Stimulated activated naive B cell treated with anti-CD40 and anti-IgM and Interleukin-4, amounts not matched to agents 10 μg/mL and 1 μg/mL and 100 μg/mL, for 72 hours (primary cell): ENCODE measurements around the gene FAM3A.
"Not testable (repeated sequence)": the region's sequence is repeated elsewhere in the genome, so short reads cannot be mapped to it uniquely, and the experiment has no call there.

ENCODE experiments used
- ATAC-seq, 2 donors: fragments of 150-1000 bp; cut with Tn5 transposase; replicated peaks; 2 replicates each; pipeline ENCODE4 v1.10.0; 2021; ENCODE audit warnings: moderate library complexity in 1 of 2
- DNase-seq: peaks from one replicate; pipeline ENCODE4 v3.0.0; 2021
- H3K27ac Mint-ChIP-seq: one replicate; pipeline ENCODE4 v1.8.0; 2022; ENCODE audit warnings: mild to moderate bottlenecking, mixed read lengths
- H3K27me3 Mint-ChIP-seq, 2 donors: one replicate each; pipeline ENCODE4 v1.8.0; 2022; ENCODE audit warnings: mixed read lengths in 2 of 2
- H3K36me3 Mint-ChIP-seq, 2 donors: one replicate each; pipeline ENCODE4 v1.8.0; 2022; ENCODE audit warnings: mixed read lengths in 2 of 2, mild to moderate bottlenecking in 1 of 2
- H3K4me1 Mint-ChIP-seq, 2 donors: one replicate each; pipeline ENCODE4 v1.8.0; 2022; ENCODE audit warnings: mixed read lengths in 2 of 2, mild to moderate bottlenecking in 1 of 2
- H3K4me3 Mint-ChIP-seq, 2 donors: one replicate each; pipeline ENCODE4 v1.8.0; 2022; ENCODE audit warnings: mild to moderate bottlenecking in 2 of 2, mixed read lengths in 2 of 2, moderate library complexity in 1 of 2
- H3K9me3 Mint-ChIP-seq, 2 donors: one replicate each; pipeline ENCODE4 v1.8.0; 2022; ENCODE audit warnings: mixed read lengths in 2 of 2, mild to moderate bottlenecking in 1 of 2

Gene FAM3A

DNA sequence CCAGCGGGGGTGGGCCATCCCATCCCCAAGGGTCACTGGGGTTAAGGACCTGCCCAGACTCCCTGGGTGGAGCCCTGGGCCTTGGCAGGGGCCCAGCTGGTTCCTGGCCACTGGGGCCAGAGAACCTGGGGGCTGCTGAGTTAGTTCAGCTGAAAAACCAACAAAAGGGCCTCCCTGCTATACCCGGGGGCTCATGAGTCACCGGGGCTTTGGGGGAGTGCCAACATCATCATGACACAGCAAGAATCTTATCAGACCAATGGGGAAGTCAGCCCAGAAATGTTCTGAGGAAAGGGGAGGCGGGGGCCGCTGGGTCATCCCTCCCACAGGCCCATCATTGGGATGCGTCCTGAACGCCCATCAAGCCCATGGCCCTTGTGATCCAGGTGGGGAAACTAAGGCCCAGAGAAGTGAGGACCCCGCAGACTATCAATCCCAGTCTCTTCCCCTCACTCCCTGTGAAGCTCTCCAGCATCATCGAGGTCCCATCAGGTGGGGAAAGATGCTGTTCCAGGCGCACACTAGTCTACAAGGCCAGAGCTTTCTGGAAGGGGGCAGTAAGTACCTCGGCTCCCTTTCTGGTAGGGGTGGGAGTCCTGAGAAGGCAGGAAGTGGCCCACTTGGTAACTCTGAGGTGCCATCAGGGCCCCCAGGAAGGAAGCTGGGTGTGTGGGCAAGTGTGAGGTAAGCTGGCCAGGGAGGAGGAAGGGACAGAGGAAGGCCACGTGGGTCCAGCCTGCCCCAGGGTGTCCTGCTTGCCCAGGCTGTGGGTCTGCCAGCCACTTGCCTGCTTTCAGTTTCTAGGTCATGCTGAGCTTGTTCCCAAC lies 26.1 kb upstream of the FAM3A start:
- no peaks in the 10 kb centered on the region for H3K9me3 Mint-ChIP-seq
- peak overlapping the region; percentile 84 to 85 for H3K4me3 Mint-ChIP-seq
- no peaks in the 10 kb centered on the region for H3K27me3 Mint-ChIP-seq
- DNase-seq (no peak), ATAC-seq (peak; percentile 28 to 30)
- H3K36me3 Mint-ChIP-seq, result peaks cover 27 to 38% of the 10 kb centered on the region in 2 donors
- peak overlapping the region; percentile 99 for H3K27ac Mint-ChIP-seq
- peaks cover 28 to 57% of the 10 kb centered on the region in 2 donors for H3K4me1 Mint-ChIP-seq

DNA sequence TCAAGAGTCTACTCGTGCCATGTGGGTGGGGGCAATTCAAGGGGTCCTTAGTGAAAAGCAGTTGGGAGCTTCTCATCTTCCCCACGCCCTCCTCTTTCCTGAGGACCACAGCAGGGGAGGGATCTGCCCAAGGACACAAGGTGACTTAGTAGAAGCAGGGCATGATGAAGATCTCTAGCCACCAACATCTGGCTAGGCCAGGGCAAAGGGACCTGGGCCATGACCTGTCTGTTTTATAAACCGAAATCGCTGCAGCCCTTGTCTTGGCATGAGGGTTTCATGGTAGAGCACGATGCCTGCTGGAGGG lies 25.5 kb upstream of the FAM3A start:
- H3K4me1 Mint-ChIP-seq, result peaks cover 28 to 57% of the 10 kb centered on the region in 2 donors
- ATAC-seq (no peak), DNase-seq (no peak)
- H3K4me3 Mint-ChIP-seq, result peak overlapping the region; percentile 84 to 85
- peaks cover 27 to 38% of the 10 kb centered on the region in 2 donors for H3K36me3 Mint-ChIP-seq
- no peaks in the 10 kb centered on the region for H3K9me3 Mint-ChIP-seq
- H3K27me3 Mint-ChIP-seq, result no peaks in the 10 kb centered on the region
- H3K27ac Mint-ChIP-seq, result peak overlapping the region; percentile 99

DNA sequence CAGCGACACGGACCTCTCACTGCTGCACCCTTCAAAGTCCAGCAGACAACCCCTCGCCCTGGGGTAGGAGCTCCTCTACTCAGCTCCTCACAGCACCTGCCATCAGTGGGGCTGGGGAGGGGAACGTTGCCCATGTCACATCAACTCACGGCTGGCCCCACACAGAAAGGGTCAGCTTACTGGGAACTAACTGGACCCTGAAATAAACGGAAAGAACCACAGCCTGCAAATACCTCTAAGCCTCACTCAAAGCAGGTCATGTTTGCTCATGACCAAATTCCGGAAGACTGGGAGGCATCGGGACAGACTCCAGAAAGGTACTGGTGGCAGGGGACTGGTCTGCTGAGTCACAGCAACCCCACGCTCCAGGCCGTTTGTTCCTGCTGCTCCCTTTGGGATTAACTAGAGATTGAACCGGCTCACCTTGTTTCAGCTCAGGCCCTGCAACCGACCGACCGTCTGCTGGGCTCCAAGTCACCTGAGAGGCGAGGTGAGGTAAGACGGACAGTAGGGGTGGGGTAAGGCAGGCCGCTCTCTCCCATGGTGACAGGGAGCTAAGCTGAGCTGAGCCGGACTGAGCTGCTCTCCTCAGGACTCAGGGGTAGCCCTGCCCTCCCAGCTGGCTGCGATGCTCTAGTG lies 25.0 kb upstream of the FAM3A start:
- ATAC-seq (no peak), DNase-seq (no peak)
- H3K27ac Mint-ChIP-seq, result peak overlapping the region; percentile 99
- H3K4me1 Mint-ChIP-seq, result peaks cover 27 to 55% of the 10 kb centered on the region in 2 donors
- no peaks in the 10 kb centered on the region for H3K9me3 Mint-ChIP-seq
- H3K27me3 Mint-ChIP-seq, result no peaks in the 10 kb centered on the region
- peak overlapping the region; percentile 11 to 23 for H3K4me3 Mint-ChIP-seq
- peaks cover 25 to 36% of the 10 kb centered on the region in 2 donors for H3K36me3 Mint-ChIP-seq

DNA sequence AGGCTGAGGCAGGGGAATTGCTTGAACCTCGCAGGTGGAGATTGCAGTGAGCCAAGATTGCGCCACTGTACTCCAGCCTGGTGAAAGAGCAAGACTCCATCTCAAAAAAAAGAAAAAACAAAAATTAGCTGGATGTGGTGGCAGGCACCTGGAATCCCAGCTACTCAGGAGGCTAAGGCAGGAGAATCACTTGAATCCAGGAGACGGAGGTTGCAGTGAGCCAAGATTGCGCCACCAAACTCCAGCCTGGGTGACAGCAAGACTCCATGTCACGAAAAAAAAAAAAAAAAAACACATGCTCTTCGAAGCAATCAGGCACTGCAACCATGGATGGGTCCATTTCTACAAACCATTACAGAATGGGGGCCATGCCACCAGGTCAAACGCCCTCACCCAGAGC lies 24.3 kb upstream of the FAM3A start:
- H3K4me1 Mint-ChIP-seq, result peaks cover 27 to 49% of the 10 kb centered on the region in 2 donors
- not testable (repeated sequence) for DNase-seq, H3K4me3 Mint-ChIP-seq, H3K27me3 Mint-ChIP-seq, ATAC-seq, H3K9me3 Mint-ChIP-seq
- peak overlapping the region; percentile 69 for H3K27ac Mint-ChIP-seq
- H3K36me3 Mint-ChIP-seq, result peaks cover 21 to 31% of the 10 kb centered on the region in 2 donors

DNA sequence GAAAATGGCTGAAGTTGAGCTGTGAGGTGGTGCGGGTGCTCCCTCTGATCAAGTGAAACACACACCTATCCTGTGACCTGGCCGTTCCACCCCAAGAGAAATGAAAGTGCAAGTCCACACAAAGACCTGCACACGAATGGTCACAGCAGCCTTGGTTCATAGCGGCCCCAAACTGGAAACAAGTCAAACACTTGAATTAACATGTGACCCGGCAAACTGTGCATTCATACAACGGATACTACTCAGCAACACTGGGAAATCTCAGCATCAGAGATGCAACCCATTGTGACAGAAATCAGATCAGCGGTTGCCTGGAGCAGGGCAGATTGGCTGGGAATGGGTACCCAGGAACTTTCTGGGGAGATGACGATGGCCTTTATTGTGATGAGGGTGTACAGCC lies 23.0 kb upstream of the FAM3A start:
- no peak overlapping the region for H3K27ac Mint-ChIP-seq
- H3K27me3 Mint-ChIP-seq, result no peaks in the 10 kb centered on the region
- no peak for ATAC-seq
- peaks cover 18 to 30% of the 10 kb centered on the region in 2 donors for H3K36me3 Mint-ChIP-seq
- no peak for DNase-seq
- no peak overlapping the region for H3K4me3 Mint-ChIP-seq
- H3K4me1 Mint-ChIP-seq, result peaks cover 28 to 45% of the 10 kb centered on the region in 2 donors
- no peaks in the 10 kb centered on the region for H3K9me3 Mint-ChIP-seq

DNA sequence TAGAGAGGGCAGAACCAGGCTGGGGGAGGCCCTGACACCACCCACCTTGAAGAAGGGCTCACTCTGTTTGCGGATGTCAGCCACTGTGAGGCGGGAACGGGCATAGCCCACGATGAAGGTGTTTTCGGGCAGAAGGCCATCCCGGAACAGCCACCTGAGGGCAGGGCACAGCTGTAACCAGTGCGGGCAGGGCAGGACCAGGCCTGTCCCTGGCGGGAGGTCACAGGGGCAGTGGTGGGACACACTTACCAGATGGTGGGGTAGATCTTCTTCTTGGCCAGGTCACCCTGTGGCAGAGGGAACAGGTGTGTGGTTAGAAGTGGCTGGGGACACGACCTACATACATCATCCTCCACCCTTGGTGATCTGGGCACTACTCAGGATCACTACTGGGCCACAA lies 19.9 kb upstream of the FAM3A start:
- DNase-seq (no peak), ATAC-seq (no peak)
- H3K27me3 Mint-ChIP-seq, result no peaks in the 10 kb centered on the region
- H3K27ac Mint-ChIP-seq, result no peak overlapping the region
- H3K4me3 Mint-ChIP-seq, result no peak overlapping the region
- no peaks in the 10 kb centered on the region for H3K9me3 Mint-ChIP-seq
- H3K4me1 Mint-ChIP-seq, result peaks cover 16 to 20% of the 10 kb centered on the region in 2 donors
- peaks cover 19 to 28% of the 10 kb centered on the region in 2 donors for H3K36me3 Mint-ChIP-seq

DNA sequence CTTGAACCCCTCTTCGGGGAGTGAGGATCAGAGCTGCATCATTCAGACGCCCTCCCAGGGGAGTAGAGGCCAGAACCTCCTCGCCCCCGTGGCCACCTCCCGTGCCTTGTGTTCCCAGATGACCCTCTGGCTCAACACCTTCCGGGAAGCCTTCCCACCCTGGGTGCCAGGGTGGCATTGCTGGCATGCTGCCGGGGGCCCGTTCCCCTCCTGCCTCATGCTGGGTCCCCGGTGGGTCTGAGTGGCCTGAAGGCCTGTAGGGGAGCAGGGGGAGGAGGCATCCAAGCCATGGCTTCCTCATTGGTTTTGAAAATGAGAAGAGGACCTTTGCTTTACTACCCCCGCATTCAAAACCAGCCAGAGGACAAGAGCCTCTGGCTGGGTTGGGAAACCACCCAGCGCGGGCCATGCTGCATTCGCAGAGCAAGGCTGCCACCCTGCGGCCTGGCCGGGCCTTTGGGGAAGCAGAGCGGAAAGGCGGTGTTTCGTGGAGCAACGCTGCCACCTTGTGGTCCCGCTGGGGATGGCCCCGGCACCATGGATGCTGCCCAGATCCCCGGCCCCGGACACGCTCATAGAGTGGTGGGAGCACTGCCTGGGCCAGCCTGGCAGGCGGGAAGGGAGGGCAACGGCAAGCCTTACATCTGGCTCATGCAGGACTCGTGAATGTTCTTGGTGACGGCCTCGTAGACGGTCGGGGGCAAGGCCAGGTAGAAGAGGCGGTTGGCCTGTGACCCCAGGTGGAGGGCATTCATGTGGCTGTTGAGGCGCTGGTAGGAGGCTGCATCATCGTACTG lies 18.7 kb upstream of the FAM3A start:
- Mint-ChIP-seq H3K27ac (peak overlapping the region; percentile 76), H3K36me3 (peaks cover 24 to 32% of the 10 kb centered on the region in 2 donors), H3K4me3 (peak overlapping the region; percentile 65 to 66), H3K9me3 (no peaks in the 10 kb centered on the region), H3K4me1 (peaks cover 13 to 16% of the 10 kb centered on the region in 2 donors), H3K27me3 (no peaks in the 10 kb centered on the region)
- peak; percentile 98 for ATAC-seq
- DNase-seq, result peak; percentile 90

DNA sequence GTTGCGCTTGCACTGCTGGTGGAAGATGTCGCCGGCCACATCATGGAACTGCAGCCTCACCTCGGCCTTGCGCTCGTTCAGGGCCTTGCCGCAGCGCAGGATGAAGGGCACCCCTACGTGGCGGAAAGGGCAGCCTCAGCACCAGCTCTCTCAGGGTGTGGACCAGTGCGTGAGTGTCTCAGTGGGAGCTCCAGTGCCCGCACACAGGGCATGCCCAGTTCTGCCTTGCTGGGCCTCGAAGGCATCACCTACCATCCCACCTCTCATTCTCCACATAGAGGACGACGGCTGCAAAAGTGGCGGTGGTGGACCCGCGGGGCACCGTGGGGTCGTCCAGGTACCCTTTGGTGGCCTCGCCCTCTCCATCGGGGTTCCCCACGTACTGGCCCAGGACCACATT lies 16.7 kb upstream of the FAM3A start:
- Mint-ChIP-seq H3K4me3 (no peak overlapping the region), H3K9me3 (no peaks in the 10 kb centered on the region), H3K27ac (no peak overlapping the region), H3K36me3 (peaks cover 23% of the 10 kb centered on the region in 2 donors), H3K27me3 (no peaks in the 10 kb centered on the region), H3K4me1 (peaks cover 7 to 10% of the 10 kb centered on the region in 2 donors)
- ATAC-seq (no peak), DNase-seq (no peak)

DNA sequence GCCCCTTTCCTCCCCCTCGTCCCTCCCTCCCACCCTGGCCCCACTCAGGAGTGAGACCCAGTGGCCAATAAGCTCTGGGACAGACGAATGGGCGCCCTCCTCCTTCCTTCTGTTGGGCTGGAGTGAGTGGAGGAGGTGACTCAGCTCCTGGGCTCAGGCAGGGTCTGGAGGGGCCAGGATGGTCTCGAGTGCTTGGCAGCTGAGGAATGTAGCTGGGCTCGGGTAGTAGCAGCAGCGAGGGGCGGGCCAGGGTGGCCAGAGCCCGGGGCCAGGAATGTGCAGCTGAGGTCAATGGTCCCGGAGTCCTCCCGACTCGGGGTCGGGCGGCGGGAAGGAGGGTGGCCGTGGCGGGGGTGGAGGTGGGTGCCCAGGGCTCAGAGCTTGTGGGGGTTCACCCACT lies 15.6 kb upstream of the FAM3A start:
- Mint-ChIP-seq H3K4me3 (no peak overlapping the region), H3K4me1 (peaks cover 13 to 19% of the 10 kb centered on the region in 2 donors), H3K27ac (no peak overlapping the region), H3K27me3 (no peaks in the 10 kb centered on the region), H3K36me3 (peaks cover 23% of the 10 kb centered on the region in 2 donors), H3K9me3 (no peaks in the 10 kb centered on the region)
- DNase-seq (no peak), ATAC-seq (no peak)

DNA sequence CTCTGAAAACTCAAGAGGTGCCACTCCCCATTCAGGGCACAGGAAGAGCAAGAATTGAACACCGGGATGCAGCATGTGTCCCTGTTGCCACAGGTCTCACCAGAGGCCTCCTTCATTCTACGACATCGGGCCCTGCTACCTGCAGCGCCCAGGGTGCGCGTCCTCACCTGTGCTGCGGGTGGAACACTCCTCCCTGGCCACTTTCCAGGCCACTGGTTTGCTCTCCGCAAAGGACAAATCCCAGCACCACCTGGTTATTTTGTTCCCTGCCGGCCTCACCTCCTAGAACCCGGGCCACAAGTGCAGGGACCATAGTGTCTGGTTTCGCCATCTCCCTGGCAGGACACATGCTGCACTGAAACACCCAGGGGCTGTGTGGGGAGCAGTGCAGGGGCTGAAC lies 14.3 kb upstream of the FAM3A start:
- Mint-ChIP-seq H3K4me3 (no peak overlapping the region), H3K9me3 (no peaks in the 10 kb centered on the region), H3K27me3 (no peaks in the 10 kb centered on the region), H3K36me3 (peaks cover 20 to 23% of the 10 kb centered on the region in 2 donors), H3K27ac (peak overlapping the region; percentile 60), H3K4me1 (peaks cover 12 to 19% of the 10 kb centered on the region in 2 donors)
- DNase-seq (no peak), ATAC-seq (no peak)

DNA sequence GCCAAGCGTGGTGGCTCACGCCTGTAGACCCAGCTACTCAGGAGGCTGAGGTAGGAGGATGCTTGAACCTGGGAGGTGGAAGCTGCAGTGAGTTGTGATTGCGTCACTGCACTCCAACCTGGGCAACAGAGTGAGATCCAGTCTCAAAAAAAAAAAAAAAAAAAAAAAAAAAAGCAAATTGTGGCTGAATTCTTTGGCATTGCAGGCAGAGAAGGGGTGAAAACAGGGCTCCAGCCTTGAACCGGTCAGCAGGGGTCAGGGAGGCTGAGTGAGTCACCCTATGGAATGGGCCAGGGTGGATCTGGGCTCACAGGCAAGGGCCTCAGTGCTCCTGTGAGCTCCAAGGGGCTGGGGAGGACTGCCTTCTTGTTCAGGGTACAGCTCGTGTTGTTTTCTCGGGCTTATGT lies 13.2 kb upstream of the FAM3A start:
- Mint-ChIP-seq H3K27ac (no peak overlapping the region), H3K4me1 (peaks cover 6 to 10% of the 10 kb centered on the region in 2 donors), H3K4me3 (no peak overlapping the region), H3K9me3 (no peaks in the 10 kb centered on the region), H3K36me3 (peaks cover 15 to 17% of the 10 kb centered on the region in 2 donors), H3K27me3 (no peaks in the 10 kb centered on the region)
- no peak for DNase-seq
- ATAC-seq, result no peak

DNA sequence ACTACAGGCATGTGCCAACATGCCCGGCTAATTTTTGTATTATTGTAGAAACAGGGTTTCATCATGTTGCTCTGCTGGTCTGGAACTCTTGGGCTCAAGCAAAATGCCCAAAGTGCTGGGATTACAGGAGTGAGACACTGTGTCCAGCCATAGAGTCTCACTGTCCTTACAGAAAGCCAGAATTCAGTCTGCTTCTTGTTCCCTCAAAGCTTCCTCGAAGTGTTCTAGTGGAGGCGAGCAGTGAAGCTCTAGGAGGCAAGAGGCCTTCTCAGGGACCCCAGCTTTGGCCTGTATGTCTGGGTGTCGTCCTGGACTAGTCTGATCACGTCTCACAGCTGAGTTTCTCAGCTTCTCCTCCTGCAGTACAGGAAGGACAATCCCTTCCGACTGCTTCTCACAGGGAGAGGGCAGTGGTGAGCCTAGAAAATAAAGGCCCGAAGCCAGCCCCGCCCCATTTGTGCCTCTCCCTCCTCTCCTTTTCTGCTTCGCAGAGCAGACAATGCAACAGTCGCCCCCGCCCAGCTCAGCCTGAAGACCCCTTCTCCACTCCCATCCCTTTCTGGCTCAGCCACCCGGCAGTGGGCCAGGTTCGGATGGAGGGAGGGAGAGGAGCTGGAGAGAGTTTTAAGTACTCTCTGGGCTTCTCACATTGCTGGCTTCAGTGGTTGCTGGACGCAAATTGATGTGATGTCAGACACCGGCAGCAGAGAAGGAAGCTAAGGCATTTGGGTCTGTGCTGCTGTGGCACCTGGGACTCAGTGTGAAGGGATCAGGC lies 11.1 kb upstream of the FAM3A start:
- Mint-ChIP-seq H3K27me3 (no peaks in the 10 kb centered on the region), H3K4me1 (peaks cover 6 to 10% of the 10 kb centered on the region in 2 donors), H3K4me3 (peak overlapping the region; percentile 67 to 75), H3K9me3 (no peaks in the 10 kb centered on the region), H3K36me3 (peaks cover 12 to 14% of the 10 kb centered on the region in 2 donors), H3K27ac (peak overlapping the region; percentile 75)
- DNase-seq, result no peak
- ATAC-seq, result peak; percentile 86 to 92

DNA sequence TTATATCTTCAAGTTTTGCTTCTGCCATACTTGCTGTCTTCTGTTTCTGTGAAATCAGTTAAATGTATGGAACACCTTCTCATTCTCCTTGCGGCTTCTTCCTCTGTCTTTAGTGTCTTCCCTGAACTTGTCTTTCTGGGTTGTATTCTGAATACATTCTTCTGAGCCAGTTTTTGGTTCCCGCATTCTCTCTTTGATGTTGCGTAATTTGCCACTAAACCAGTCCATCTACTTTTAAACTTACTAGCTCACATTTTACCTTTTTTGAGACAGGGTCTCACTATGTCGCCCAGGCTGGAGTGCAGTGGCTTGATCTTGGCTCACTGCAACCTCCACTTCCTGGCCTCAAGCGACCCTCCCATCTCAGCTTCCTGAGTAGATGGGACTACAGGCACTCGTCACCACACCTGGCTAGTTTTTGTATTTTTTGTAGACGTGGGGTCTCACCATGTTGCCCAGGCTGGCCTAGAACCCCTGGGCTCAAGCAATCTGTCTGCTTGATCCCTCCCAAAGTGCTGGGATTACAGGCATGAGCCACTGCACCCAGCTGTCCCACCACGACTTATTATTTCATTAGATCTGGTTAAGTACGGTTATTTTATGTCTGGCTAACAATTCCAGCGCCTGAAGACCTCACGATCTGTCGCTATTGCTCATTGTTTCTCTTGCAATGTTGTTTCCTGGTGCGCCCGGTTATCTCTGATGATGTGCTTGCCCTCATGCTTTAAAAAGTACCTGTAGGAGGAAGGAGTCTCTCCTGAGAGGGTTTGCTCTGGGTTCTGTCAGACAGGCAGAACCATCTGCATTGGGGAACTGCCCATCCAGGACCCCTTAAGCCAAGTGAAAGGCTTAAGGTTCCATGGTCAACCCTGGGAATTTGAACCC lies 9.8 kb upstream of the FAM3A start:
- no peaks in the 10 kb centered on the region for H3K9me3 Mint-ChIP-seq
- peak overlapping the region; percentile 56 for H3K27ac Mint-ChIP-seq
- H3K4me3 Mint-ChIP-seq, result no peak overlapping the region
- no peak for DNase-seq
- no peaks in the 10 kb centered on the region for H3K27me3 Mint-ChIP-seq
- peaks cover 6 to 9% of the 10 kb centered on the region in 2 donors for H3K36me3 Mint-ChIP-seq
- ATAC-seq, result no peak
- H3K4me1 Mint-ChIP-seq, result peaks cover 6 to 10% of the 10 kb centered on the region in 2 donors
